ENCODE measurements around the gene GRIFIN. TPM values are rescaled to one million over a fixed set of nuclear protein-coding genes. Genes with fewer than 3 reads are reported as not detected.

GRIFIN gene
- total RNA-seq, 1 donor from 2014 or later, result not detected

DNA sequence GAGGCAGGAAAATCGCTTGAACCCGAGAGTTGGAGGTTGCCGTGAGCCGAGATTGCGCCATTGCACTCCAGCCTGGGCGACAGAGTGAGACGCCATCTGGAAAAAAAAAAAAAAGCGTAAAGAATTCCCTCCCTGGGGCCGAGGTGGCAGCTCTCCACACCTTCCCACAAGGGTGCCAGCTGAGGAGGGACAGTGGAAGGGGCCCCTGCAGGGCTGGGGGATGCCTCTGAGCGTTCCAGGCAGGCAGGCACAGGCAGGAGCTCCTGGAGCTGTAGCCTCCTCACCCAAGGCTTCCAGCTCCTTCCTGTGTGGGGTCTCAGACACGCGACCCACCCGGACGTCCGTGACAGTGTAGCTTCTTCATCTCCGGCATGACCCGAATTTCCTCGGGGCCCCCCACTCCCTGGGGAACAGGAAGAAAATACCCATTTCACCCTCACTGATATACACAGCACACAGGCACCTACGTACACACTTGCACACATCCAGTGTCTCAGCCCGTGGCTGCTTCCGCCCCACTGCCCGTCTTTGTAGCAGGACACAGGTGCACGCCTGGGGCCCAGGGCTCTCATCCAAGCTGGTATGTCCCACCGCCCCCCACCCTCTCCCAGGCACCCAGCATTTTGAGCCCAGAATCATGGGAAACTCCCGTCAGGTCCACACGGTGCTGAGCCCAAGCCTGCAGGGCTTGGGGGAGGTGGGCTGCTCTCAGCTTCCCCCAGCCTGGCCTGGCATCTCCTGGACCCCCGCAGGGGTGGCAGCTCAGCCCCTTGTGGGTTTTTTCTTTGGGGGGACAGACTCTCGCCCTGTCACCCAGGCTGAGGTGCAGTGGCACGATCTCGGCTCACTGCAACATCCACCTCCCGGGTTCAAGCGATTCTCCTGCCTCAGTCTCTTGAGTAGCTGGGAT, 25.7 kb downstream of the GRIFIN start:
- no peak for DNase-seq (ENCODE audit: low read depth)
- no peak for TF ChIP-seq CTCF (IDR thresholded peaks at IDR 0.05; ENCODE audit: insufficient read depth, low read length, poor library complexity, severe bottlenecking)
- Histone ChIP-seq H3K36me3 (ENCODE audit: control insufficient read depth, insufficient read depth, low read length) (no peaks in the 10 kb centered on the region), H3K27me3 (ENCODE audit: control insufficient read depth, insufficient read depth, low read length) (no peaks in the 10 kb centered on the region), H3K4me3 (ENCODE audit: low read depth, low read length) (no peak overlapping the region)

DNA sequence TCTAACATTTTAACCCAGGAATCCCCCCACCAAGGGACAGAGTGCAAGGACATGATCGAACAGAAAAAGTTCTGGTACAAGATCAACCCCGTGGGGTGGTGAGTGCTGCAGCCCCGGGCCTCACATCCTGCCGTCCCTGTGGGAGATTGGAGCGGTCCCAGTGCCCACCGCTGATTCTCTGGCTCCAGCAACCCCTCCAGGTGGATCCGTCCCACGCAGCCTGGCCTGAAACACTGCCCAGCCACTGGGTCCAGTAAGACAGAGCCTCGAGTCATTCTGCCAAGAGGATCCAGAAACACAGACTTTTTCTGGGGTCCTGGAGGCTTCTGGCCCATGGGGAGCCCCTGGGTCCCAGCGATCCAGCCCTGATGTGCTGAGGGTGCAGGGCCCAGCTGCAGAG, 29.5 kb downstream of the GRIFIN start:
- no peak for TF ChIP-seq CTCF (IDR thresholded peaks at IDR 0.05; ENCODE audit: insufficient read depth, low read length, poor library complexity, severe bottlenecking)
- no peaks in the 10 kb centered on the region for H3K36me3 ChIP-seq (ENCODE audit: control insufficient read depth, insufficient read depth, low read length)
- no peak overlapping the region for H3K4me3 ChIP-seq (ENCODE audit: low read depth, low read length)
- DNase-seq (ENCODE audit: low read depth), result no peak
- H3K27me3 ChIP-seq (ENCODE audit: control insufficient read depth, insufficient read depth, low read length), result no peaks in the 10 kb centered on the region

DNA sequence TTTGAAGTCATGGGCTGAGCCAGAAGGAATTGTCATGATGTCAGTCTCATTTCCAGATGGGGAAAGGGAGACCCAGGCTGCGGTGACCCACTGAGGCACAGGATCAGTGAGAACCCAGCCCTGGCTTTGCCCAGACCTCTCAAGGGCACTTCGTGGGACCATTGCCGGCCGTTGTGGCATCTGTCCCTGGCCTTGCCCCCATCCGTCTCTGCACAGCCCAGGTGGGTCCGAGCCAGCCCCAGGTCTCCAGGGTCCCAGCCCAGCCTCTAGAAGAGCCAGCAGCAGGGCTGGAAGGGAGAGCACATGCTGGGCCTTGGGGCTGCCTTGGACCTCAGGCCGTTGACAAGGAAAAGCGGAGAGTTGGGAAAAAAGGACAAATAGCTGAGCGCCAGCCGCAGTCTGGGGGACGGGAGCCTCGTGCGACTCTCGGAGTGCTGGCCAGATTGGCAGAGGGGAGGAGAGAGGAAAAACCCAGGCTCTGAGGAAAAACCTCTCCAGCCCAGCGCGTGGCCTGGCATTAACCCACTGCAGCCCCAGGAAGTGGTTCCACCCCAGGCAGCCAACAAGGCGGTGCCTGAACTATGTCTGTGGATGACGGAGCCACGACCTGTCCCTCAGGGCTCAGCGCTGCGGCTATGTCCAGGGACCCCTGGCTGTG, 30.2 kb downstream of the GRIFIN start:
- H3K4me3 ChIP-seq (ENCODE audit: low read depth, low read length), result no peak overlapping the region
- H3K36me3 ChIP-seq (ENCODE audit: control insufficient read depth, insufficient read depth, low read length), result no peaks in the 10 kb centered on the region
- no peak for TF ChIP-seq CTCF (IDR thresholded peaks at IDR 0.05; ENCODE audit: insufficient read depth, low read length, poor library complexity, severe bottlenecking)
- DNase-seq (ENCODE audit: low read depth), result no peak
- no peaks in the 10 kb centered on the region for H3K27me3 ChIP-seq (ENCODE audit: control insufficient read depth, insufficient read depth, low read length)

DNA sequence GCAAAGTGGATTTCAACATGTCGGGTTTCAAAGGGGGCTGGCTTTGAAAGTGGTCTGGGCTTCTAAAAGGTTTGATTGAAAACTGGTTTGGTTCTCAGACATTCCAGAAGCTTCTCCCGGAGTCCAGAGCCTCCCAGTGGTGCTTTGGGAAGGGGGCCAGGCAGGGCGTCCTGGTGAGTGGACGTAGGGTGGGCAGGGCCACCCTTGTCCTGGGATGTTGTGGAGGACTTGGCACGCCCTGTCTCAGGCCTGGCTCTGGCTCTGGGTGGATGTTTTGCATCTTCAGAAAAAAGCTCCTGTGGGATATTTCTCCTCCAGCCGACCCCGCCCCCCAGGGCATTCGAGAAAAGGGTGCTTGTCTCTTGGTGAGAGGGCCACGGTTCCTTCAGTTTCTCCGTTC, 31.2 kb downstream of the GRIFIN start:
- Histone ChIP-seq H3K4me3 (ENCODE audit: low read depth, low read length) (no peak overlapping the region), H3K27me3 (ENCODE audit: control insufficient read depth, insufficient read depth, low read length) (no peaks in the 10 kb centered on the region), H3K36me3 (ENCODE audit: control insufficient read depth, insufficient read depth, low read length) (no peaks in the 10 kb centered on the region)
- TF ChIP-seq CTCF (IDR thresholded peaks at IDR 0.05; ENCODE audit: insufficient read depth, low read length, poor library complexity, severe bottlenecking), result no peak
- DNase-seq (ENCODE audit: low read depth), result no peak

DNA sequence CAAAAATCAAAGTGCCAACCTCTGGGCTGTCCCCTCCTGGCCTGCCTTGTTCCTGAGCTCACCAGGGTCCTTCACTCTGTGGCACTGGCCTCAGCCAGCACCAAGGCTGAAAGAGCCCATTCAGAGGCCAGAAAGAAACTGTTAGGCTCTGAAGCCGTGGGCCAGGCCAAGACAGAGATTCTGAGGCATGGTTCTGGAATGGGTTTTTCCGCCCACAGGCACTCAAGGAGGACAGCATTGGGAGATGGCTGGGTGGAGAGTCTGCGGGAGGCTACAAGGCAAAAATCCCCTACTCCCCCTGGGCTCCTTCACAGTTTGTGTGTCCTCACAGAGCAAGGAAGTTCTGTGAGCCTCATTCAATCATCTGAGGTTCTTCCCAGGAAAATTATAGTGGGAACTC, 31.7 kb downstream of the GRIFIN start:
- Histone ChIP-seq H3K27me3 (ENCODE audit: control insufficient read depth, insufficient read depth, low read length) (no peaks in the 10 kb centered on the region), H3K36me3 (ENCODE audit: control insufficient read depth, insufficient read depth, low read length) (no peaks in the 10 kb centered on the region), H3K4me3 (ENCODE audit: low read depth, low read length) (no peak overlapping the region)
- TF ChIP-seq CTCF (IDR thresholded peaks at IDR 0.05; ENCODE audit: insufficient read depth, low read length, poor library complexity, severe bottlenecking), result no peak
- DNase-seq (ENCODE audit: low read depth), result no peak
